ENCODE results near the gene HBZ.

DNA sequence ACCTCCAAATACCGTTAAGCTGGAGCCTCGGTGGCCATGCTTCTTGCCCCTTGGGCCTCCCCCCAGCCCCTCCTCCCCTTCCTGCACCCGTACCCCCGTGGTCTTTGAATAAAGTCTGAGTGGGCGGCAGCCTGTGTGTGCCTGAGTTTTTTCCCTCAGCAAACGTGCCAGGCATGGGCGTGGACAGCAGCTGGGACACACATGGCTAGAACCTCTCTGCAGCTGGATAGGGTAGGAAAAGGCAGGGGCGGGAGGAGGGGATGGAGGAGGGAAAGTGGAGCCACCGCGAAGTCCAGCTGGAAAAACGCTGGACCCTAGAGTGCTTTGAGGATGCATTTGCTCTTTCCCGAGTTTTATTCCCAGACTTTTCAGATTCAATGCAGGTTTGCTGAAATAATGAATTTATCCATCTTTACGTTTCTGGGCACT, 25.0 kb downstream of the HBZ start:
- TF ChIP-seq POLR2A (IDR thresholded peaks at IDR 0.05), result no peak
- TF ChIP-seq, protein P1, sequence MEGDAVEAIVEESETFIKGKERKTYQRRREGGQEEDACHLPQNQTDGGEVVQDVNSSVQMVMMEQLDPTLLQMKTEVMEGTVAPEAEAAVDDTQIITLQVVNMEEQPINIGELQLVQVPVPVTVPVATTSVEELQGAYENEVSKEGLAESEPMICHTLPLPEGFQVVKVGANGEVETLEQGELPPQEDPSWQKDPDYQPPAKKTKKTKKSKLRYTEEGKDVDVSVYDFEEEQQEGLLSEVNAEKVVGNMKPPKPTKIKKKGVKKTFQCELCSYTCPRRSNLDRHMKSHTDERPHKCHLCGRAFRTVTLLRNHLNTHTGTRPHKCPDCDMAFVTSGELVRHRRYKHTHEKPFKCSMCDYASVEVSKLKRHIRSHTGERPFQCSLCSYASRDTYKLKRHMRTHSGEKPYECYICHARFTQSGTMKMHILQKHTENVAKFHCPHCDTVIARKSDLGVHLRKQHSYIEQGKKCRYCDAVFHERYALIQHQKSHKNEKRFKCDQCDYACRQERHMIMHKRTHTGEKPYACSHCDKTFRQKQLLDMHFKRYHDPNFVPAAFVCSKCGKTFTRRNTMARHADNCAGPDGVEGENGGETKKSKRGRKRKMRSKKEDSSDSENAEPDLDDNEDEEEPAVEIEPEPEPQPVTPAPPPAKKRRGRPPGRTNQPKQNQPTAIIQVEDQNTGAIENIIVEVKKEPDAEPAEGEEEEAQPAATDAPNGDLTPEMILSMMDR (IDR thresholded peaks at IDR 0.05), result no peak

All from uterus (tissue), 2 donors.